Subcutaneous abdominal adipose tissue (tissue), 5 donors: ENCODE results near the gene COG6.

Experiments used
- H3K27ac ChIP-seq: one replicate; pipeline ENCODE4 v1.7.0; 2013; ENCODE audit warnings: low read depth, mild to moderate bottlenecking, inconsistent platforms, low read length, moderate library complexity
- H3K27me3 ChIP-seq, 5 donors: one replicate each; pipeline ENCODE4 v1.7.0; 2013; ENCODE audit warnings: low read length in 5 of 5, inconsistent platforms in 1 of 5; ENCODE audit not compliant: control insufficient read depth in 5 of 5, insufficient read depth in 4 of 5
- H3K36me3 ChIP-seq, 5 donors: one replicate each; pipeline ENCODE4 v1.7.0; 2013; ENCODE audit warnings: low read length in 5 of 5; ENCODE audit not compliant: control insufficient read depth in 5 of 5, insufficient read depth in 5 of 5
- H3K4me1 ChIP-seq, 5 donors: one replicate each; pipeline ENCODE4 v1.7.0; 2013; ENCODE audit warnings: low read length in 5 of 5, mild to moderate bottlenecking in 3 of 5, moderate library complexity in 1 of 5; ENCODE audit not compliant: control insufficient read depth in 5 of 5, insufficient read depth in 5 of 5
- H3K4me3 ChIP-seq, 5 donors: one replicate each; pipeline ENCODE4 v1.7.0; 2013; ENCODE audit warnings: low read length in 5 of 5, low read depth in 1 of 5
- H3K9ac ChIP-seq, 5 donors: one replicate each; pipeline ENCODE4 v1.7.0; 2013; ENCODE audit warnings: low read length in 5 of 5, mild to moderate bottlenecking in 4 of 5, moderate library complexity in 3 of 5
- H3K9me3 ChIP-seq, 5 donors: one replicate each; pipeline ENCODE4 v1.7.0; 2013; ENCODE audit warnings: low read length in 5 of 5; ENCODE audit not compliant: control insufficient read depth in 5 of 5
- donor health status: healthy.
- donor health status: healthy.
- donor health status: healthy.
- donor health status: healthy.
- donor health status: healthy.

The COG6 gene

DNA sequence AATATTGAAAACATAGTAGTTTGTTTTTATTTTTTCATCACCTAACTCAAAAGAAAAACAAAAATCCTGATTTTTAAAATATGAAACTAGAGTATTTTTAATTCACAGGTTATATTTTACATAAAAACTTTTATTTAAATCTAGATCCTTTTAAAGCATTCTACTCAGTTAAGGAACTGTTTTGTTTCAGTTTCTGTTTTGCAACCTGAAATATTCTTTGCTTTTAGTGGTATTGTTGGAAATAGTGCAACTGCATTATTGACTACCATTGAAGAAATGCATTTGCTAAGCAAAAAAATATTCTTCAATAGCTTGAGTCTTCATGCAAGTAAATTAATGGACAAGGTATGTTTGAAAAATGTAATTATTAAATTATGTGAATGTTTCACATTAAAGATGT is 43.8 kb downstream of the COG6 start:
- Histone ChIP-seq H3K4me3 (no peak overlapping the region), H3K4me1 (peaks cover 0 to 6% (median 0%) of the 10 kb centered on the region in 5 donors), H3K27ac (no peak overlapping the region), H3K9ac (no peak overlapping the region), H3K9me3 (no peaks in the 10 kb centered on the region), H3K27me3 (no peaks in the 10 kb centered on the region), H3K36me3 (peaks cover 0 to 20% (median 5%) of the 10 kb centered on the region in 5 donors)

DNA sequence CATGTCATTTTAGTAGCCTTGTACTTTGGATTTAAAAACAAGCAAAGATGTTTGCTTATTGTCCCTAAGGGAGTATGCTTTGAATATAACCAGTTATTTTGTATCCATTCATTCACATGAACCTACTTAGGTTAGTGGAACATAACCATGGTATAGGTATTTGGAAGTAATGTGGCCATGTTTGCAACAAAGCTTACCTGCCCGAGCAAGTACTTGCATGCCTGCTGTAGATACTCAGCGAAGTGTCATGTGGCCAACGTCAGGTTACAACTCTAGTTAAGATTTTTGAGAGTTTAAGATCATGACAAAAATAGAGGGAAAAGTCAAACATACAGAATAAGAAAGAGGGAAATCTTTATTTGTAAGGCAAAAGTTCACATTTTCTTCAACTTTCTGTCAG is 57.2 kb downstream of the COG6 start:
- peaks cover 0 to 29% (median 8%) of the 10 kb centered on the region in 5 donors for H3K36me3 ChIP-seq
- H3K4me1 ChIP-seq: no peaks in the 10 kb centered on the region
- peaks cover 0 to 16% (median 2%) of the 10 kb centered on the region in 5 donors for H3K9me3 ChIP-seq
- H3K4me3 ChIP-seq: no peak overlapping the region
- no peaks in the 10 kb centered on the region for H3K27me3 ChIP-seq
- H3K9ac ChIP-seq: no peak overlapping the region
- H3K27ac ChIP-seq: no peak overlapping the region

DNA sequence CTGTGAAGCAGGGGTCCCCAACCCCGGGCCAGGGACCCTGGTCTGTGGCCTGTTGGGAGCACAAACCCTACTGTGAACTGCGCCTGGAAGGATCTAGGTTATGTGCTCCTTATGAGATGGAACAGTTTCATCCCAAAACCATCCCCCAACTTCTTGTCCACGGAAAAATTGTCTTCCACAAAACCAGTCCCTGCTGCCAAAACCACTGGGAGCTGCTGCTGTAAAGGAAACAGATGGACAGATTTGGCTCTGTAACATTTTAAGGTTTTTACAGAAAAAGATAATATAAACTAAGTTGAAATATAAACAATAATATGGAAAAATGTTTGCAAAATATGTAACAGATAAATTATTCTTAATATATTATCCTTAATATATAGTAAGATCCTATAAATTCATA is 73.7 kb downstream of the COG6 start:
- no peak overlapping the region for H3K9ac ChIP-seq
- no peak overlapping the region for H3K4me3 ChIP-seq
- peaks cover 0 to 3% (median 0%) of the 10 kb centered on the region in 5 donors for H3K4me1 ChIP-seq
- no peak overlapping the region for H3K27ac ChIP-seq
- peaks cover 9 to 45% (median 23%) of the 10 kb centered on the region in 5 donors for H3K36me3 ChIP-seq
- H3K27me3 ChIP-seq: no peaks in the 10 kb centered on the region
- H3K9me3 ChIP-seq: no peaks in the 10 kb centered on the region

DNA sequence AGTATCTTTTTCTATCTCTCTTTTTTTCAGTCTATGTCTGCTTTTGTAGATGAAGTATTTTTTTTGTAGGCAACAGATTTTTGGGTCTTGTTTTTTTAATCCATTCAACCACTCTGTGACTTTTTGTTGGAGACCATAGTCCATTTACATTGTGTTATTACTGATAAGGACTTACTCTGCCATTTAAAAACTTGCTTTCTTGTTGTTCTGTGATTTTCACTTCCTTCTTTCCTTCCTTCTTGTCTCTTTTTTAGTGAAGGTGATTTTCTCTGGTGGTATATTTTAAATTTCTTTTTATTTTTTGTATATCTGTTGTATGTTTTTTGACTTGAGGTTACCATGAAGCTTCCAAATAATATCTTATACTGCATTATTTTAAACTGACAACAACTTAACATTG is 79.5 kb downstream of the COG6 start:
- Histone ChIP-seq H3K4me3 (no peak overlapping the region), H3K36me3 (peaks cover 11 to 30% (median 16%) of the 10 kb centered on the region in 5 donors), H3K9me3 (no peaks in the 10 kb centered on the region), H3K4me1 (no peaks in the 10 kb centered on the region), H3K27me3 (no peaks in the 10 kb centered on the region), H3K9ac (no peak overlapping the region), H3K27ac (no peak overlapping the region)

DNA sequence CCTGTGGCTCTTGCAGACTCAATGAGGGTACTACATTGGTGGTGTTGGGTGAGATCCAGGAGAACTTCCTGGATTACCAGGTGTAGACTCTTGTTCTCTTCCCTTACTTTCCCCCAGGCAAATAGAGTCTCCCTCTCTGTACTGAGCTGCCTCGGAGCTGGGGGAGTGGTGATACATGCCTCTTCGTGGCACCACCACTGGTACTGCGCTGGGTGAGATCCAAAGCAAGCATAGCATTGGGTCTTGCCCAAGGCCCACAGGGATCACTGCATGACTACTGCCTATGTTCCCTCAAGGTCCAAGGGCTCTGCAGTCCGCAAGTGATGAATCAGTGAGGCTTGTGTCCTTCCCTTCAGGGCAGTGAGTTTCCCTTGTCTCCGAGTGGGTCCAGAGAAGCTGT is 81.6 kb downstream of the COG6 start:
- no peaks in the 10 kb centered on the region for H3K4me1 ChIP-seq
- peaks cover 6 to 23% (median 12%) of the 10 kb centered on the region in 5 donors for H3K36me3 ChIP-seq
- no peaks in the 10 kb centered on the region for H3K27me3 ChIP-seq
- H3K9me3 ChIP-seq: no peaks in the 10 kb centered on the region
- H3K27ac ChIP-seq: no peak overlapping the region
- no peak overlapping the region for H3K4me3 ChIP-seq
- H3K9ac ChIP-seq: no peak overlapping the region

DNA sequence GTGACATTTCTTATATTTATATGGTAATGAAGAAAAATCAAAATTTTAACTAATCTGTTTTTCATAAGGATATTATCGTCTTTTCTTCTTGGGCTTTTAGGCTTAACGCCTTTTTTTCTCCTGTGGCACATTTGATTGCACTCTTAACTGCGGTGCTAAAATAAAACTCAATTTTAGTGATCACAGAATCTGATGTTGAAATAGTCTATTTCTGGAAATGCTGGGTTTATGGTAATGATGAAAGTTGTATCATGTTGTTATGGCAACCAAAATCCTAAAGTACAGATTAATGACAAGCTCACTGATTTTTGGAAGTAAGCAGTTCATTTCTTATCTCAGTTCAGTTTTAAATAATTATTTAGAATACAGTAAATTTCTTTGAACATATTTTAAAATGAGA is 85.3 kb downstream of the COG6 start:
- no peaks in the 10 kb centered on the region for H3K4me1 ChIP-seq
- H3K4me3 ChIP-seq: no peak overlapping the region
- peaks cover 0 to 14% (median 10%) of the 10 kb centered on the region in 5 donors for H3K36me3 ChIP-seq
- no peak overlapping the region for H3K27ac ChIP-seq
- no peaks in the 10 kb centered on the region for H3K27me3 ChIP-seq
- H3K9me3 ChIP-seq: no peaks in the 10 kb centered on the region
- no peak overlapping the region for H3K9ac ChIP-seq

DNA sequence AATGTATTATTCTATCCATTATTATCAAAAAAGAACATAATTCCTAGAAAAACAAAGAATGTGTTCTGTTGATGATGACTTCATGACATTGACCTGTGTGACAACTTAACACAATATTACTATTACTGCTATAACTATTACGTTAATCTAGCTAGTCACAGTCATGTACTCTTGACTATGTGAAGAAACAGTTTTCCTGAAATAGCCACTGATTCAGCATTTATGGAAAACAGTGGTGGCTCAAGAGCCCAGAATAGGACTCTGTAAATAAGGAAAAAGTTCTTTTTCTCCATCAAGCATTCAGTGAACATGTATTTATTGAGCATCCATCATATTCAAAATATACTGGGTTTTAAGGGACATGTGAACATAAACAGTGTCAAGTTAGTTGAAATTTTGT is 93.5 kb downstream of the COG6 start:
- Histone ChIP-seq H3K36me3 (peaks cover 2 to 31% (median 5%) of the 10 kb centered on the region in 5 donors), H3K4me1 (no peaks in the 10 kb centered on the region), H3K9me3 (no peaks in the 10 kb centered on the region), H3K27me3 (no peaks in the 10 kb centered on the region), H3K4me3 (no peak overlapping the region), H3K27ac (no peak overlapping the region), H3K9ac (no peak overlapping the region)

DNA sequence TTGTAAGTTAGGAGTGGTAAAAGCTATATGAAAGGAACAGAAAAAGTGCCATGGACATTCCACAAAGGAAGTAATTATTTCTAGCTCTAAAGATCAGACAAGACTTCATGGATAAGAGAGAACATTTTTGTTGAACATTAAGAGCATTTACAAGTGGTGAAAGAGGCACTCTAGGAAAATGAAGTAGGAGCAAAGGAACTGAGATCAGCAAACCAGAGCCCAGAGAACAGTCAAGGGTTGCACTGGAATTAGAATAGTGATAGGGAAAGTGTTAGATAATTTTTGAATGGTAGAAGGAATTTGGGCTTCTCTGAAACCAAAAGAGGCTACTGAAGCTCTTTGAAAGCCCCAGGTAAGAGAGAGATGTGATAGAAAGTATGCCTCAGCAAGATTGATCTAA is 94.1 kb downstream of the COG6 start:
- Histone ChIP-seq H3K4me1 (no peaks in the 10 kb centered on the region), H3K27me3 (no peaks in the 10 kb centered on the region), H3K4me3 (no peak overlapping the region), H3K9me3 (no peaks in the 10 kb centered on the region), H3K9ac (no peak overlapping the region), H3K36me3 (peaks cover 2 to 31% (median 5%) of the 10 kb centered on the region in 5 donors), H3K27ac (no peak overlapping the region)

DNA sequence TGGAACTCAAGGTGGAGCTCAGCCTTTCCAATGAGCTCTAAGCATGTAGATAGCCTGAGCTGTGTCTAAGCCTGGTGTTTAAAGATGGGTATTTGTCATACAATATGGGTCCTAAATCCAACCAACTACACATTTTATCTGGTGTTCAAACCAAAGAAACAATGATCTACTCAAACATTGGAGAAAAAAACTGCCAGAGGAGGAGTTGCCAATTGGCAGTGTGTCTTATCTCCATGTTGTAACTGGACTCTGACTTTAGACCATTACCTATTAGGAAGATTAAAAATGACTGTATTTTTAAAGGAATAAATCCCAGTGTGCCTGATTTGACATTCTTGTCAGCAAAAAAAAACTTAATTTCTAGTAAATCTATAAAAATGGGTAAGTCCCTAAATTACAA is 96.3 kb downstream of the COG6 start:
- H3K4me1 ChIP-seq: no peaks in the 10 kb centered on the region
- H3K27ac ChIP-seq: no peak overlapping the region
- no peaks in the 10 kb centered on the region for H3K9me3 ChIP-seq
- H3K9ac ChIP-seq: no peak overlapping the region
- no peak overlapping the region for H3K4me3 ChIP-seq
- no peaks in the 10 kb centered on the region for H3K27me3 ChIP-seq
- peaks cover 2 to 31% (median 5%) of the 10 kb centered on the region in 5 donors for H3K36me3 ChIP-seq

DNA sequence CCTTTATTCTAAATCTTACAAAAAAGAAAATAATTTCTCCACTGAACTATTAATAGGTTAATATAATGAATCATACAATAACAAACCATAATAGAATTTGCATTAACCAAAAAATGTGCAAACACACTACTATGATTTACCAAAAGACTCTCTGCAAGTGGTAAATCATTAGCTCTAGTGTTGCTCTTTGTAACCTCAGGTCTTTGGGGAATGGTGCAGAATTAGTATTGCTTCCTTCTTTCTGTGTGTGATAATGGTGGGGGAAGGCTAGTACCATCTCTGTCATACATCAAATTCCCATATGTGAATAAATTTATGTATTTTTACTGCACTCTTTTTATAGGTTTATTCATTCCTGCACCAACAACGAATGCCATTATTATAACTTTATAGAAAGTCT is 105.1 kb downstream of the COG6 start:
- no peak overlapping the region for H3K9ac ChIP-seq
- no peak overlapping the region for H3K27ac ChIP-seq
- peaks cover 0 to 3% (median 0%) of the 10 kb centered on the region in 5 donors for H3K9me3 ChIP-seq
- no peak overlapping the region for H3K4me3 ChIP-seq
- H3K36me3 ChIP-seq: no peaks in the 10 kb centered on the region
- peaks cover 0 to 2% (median under 1%) of the 10 kb centered on the region in 5 donors for H3K4me1 ChIP-seq
- H3K27me3 ChIP-seq: no peaks in the 10 kb centered on the region
